Mesenteric fat pad (tissue), 1 donor: Measurements from ENCODE around the gene BSN. TPM values are rescaled to one million over a fixed set of nuclear protein-coding genes. Genes with fewer than 3 reads are reported as not detected.
"Not testable (repeated sequence)": the region's sequence is repeated elsewhere in the genome, so short reads cannot be mapped to it uniquely, and the experiment has no call there.

Source experiments
- DNase-seq: peaks from one replicate; pipeline ENCODE4 v3.0.0-alpha.2; 2020; ENCODE audit warnings: low spot score
- total RNA-seq: library from RNA; stranded (reverse); fragmentation: NEBNext Ultra II Directional; extraction: Animal tissue kit (Norgen Biotek cat#: 25700); gene quantifications from one replicate; pipeline ENCODE4 v1.2.1, GENCODE V29; 2021
- donor health status: DM: yes; HTN: yes; CAD: no.

BSN gene
- total RNA-seq, 1 donor from 2014 or later: 0.16 TPM

- not testable (repeated sequence) for DNase-seq
Measured at GRCh38 chr3:49689908-49690624, 135.8 kb downstream of the BSN start.

GRCh38 chr3:49690856-49691255 is 136.6 kb downstream of the BSN start:
- not testable (repeated sequence) for DNase-seq

- DNase-seq: not testable (repeated sequence)
Measured at GRCh38 chr3:49691481-49691880, 137.2 kb downstream of the BSN start.

GRCh38 chr3:49694409-49695070 is 140.3 kb downstream of the BSN start:
- DNase-seq: not testable (repeated sequence)

- not testable (repeated sequence) for DNase-seq
Measured at GRCh38 chr3:49695350-49696015, 141.2 kb downstream of the BSN start.

DNA sequence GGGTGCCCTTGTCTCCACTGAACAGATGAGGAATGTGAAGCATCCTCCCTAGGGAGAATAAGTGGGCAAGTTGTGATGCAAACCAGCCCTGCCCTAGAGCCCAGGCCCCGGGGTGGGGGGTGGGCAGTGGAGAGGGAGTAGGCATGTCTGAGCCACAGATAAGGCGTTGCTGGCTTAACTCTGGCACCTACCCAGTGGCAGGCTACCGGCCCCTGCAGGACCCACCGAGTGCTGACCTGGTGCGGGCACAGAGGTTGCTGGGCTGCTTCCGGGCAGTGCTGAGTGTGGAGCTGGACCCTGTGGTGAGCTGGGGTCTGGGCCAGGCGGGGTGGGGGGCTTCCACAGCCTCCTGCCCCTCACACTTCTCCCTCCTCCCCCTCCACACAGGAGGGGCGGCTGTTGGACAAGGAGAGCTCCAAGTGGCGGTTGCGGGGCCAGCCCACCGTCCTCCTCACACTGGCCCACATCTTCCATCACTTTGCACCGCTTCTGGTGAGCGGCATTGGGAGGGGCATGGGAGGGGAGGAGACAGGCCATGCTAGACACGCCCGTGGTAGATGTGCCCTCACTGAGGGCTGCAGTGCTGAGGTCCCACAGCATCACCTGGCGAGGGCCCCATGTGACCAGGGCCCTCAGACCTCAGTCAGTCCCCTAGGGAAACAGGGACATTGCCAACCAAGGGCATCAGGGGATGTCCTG is 145.2 kb downstream of the BSN start:
- no peak for DNase-seq

DNA sequence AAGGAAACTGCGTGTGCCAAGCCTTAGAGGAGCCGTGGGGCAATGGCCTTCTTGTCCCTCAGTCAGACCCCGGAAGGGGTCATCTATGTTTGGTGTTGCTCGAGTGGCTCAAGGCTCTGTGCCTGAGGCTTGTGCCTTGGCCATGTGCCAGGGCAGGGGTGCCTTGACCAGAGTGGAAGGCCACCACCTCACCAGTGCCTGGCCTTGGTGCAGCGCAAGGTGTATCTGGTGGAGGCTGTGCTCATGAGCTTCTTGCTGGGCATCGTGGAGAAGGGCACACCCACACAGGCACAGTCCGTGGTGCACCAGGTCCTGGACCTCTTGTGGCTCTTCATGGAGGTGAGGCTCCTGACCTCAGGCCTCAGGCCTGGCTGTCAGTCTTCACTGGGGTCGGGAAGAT is 145.7 kb downstream of the BSN start:
- DNase-seq: no peak

- DNase-seq: no peak
Measured at GRCh38 chr3:49700453-49701128, 146.3 kb downstream of the BSN start.

DNA sequence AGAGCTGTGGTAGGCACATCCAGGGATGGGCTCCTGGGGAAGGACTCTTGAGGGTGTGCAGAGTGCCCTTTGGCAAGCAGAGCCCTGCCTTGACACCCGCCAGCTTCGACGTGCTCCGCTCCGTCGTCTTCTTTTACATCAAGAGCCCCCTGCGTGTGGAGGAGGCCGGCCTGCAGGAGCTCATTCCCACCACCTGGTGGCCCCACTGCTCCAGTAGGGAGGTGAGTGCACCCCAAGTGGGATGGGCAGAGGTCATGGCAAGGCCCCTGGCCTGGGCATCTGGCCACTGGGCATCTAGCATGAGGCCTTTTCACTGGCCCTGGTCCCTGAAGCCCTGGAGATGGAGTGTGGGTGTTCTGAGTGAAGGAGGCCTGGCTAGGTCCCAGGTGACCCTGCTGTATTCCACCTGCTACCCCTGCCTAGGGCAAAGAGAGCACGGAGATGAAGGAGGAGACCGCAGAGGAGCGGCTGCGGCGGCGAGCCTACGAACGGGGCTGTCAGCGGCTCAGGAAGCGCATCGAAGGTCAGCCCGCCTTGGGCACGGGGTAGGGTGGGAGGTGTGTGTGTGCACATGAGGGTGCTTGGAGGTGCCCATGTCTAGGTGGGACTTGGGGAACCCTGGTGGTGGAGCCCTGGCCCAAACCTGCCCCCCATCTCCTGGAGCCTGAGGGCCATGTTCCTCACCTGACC is 147.3 kb downstream of the BSN start:
- DNase-seq: no peak

DNA sequence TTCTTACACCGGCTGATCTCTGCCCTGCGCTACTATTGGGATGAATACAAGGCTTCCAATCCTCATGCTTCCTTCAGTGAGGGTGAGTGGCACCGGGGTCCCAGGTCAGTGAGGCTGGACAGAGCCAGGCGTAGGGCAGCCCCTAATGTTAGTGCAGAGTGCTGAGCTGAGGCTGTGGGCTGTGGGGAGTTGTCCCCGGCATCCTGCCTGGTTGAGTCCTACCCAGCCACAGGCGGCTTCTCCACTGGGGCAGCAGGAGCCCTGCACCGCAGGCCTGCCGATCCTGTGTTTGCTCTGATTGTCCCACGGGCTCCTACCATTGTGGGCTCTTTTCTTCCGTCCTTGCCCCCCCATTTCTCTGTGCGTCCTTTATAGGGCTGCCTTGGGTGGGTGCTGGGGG is 148.4 kb downstream of the BSN start:
- DNase-seq: no peak

GRCh38 chr3:49703443-49703927 is 149.2 kb downstream of the BSN start:
- DNase-seq: no peak

DNA sequence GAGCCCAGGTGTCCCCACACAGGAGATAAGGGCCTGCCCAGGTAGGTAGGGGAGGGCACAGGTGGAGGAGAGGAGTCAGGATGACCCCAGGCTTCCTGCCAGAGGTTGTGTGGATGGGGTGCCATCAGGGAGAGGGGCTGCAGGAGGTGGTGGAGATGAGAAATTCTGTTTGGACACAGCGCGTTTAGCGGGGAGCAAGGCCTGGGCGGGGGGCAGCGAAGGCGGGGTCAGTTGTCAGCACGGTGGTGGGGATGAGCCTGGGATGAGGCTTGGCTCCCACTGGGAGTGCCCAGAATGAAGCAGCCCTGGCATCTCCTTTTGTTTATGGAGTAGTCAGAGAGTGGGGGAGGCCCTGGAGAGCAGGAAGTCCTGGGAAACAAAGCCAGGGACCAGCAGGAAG is 149.7 kb downstream of the BSN start:
- no peak for DNase-seq

- DNase-seq: no peak
Measured at GRCh38 chr3:49704629-49705028, 150.4 kb downstream of the BSN start.

GRCh38 chr3:49705390-49705960 is 151.2 kb downstream of the BSN start:
- no peak for DNase-seq

DNA sequence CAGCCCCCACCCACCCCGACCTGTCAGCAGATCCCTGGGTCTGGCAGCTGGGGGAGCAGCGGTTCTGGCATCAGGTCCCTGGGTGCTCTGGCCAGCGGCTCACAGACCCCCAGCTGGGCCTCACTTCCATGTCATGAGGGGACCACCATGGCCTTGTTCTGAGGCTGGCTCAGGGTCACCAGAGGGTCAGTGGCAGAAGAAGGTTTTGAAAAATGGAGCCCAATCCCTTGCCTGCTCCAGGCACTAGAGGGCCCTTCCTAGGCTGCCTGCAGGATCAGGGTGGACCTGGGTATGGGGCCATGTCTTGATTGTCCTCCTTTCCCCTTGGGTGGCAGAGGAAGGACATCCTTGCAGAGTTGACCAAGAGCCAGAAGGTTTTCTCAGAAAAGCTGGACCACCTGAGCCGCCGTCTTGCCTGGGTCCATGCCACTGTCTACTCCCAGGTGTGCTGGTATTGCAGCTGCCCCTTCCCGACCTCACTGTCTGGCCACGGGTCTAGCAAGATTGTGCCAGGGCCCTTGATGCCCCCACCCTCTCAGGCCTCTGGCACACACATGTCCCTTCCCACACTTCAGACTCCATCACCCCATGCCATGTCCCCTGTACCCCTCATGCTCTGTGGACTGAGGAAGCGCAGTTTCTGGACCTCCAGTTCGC is 152.3 kb downstream of the BSN start:
- DNase-seq: no peak

- no peak for DNase-seq
Measured at GRCh38 chr3:49707113-49707480, 152.8 kb downstream of the BSN start.

GRCh38 chr3:49709852-49710251 is 155.6 kb downstream of the BSN start:
- no peak for DNase-seq

- no peak for DNase-seq
Measured at GRCh38 chr3:49711489-49711888, 157.2 kb downstream of the BSN start.

DNA sequence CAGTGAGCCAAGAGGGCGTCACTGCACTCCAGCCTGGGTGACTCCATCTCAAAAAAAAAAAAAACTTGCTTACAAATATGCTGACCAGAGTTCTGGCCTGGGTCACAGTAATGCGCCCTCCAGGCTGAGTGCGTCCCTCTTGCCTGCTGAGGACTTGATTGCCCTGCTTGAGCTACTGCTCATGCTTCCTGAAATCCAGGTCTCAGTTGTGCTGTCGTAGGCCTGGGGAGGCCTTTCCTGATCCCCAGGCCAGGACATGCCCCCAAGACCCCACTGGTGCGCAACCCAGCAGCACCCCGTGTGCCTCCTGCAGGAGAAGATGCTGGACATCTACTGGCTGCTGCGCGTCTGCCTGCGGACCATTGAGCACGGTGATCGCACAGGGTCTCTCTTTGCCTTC is 157.9 kb downstream of the BSN start:
- no peak for DNase-seq
